Panc1 (cell line): ENCODE results near the gene LIMS3.
"Not testable (repeated sequence)": the region's sequence is repeated elsewhere in the genome, so short reads cannot be mapped to it uniquely, and the experiment has no call there.

Experiments
- CTCF ChIP-seq: fragments of 450-650 bp; IDR thresholded peaks from 2 replicates; pipeline ENCODE4 v1.5.1; 2017; ENCODE audit warnings: mild to moderate bottlenecking
- POLR2AphosphoS5 ChIP-seq: IDR thresholded peaks from 2 replicates; pipeline ENCODE4 v1.6.1; 2012; ENCODE audit warnings: mild to moderate bottlenecking, low read depth, low read length, moderate library complexity
- TCF7L2 ChIP-seq: IDR thresholded peaks from 2 replicates; pipeline ENCODE4 v1.6.1; 2011; ENCODE audit warnings: mild to moderate bottlenecking, low read depth, low read length, inconsistent platforms

GRCh38 chr2:109895090-109895869, 3.2 kb upstream of the LIMS3 start:
- not testable (repeated sequence) for TF ChIP-seq CTCF, TCF7L2, POLR2AphosphoS5
